KOPT-K1 (cell line): ENCODE data around the gene TPT1.
A peak's percentile ranks its signal among the peaks of the same experiment; 100 is the strongest.

Experiments
- H3K27ac ChIP-seq: fragments of 200-600 bp; sonication (generic); 2 replicates; pipeline ENCODE4 v1.5.1; 2016; ENCODE audit warnings: antibody characterized with exemption, mild to moderate bottlenecking, low read depth, low read length; ENCODE audit not compliant: poor library complexity, severe bottlenecking
- H3K36me3 ChIP-seq: fragments of 200-600 bp; sonication (generic); 2 replicates; pipeline ENCODE4 v1.5.1; 2017; ENCODE audit warnings: antibody characterized with exemption, mild to moderate bottlenecking, low read length, moderate library complexity; ENCODE audit not compliant: insufficient read depth
- H3K9me3 ChIP-seq: fragments of 200-600 bp; sonication (generic); 2 replicates; pipeline ENCODE4 v1.5.1; 2017; ENCODE audit warnings: antibody characterized with exemption, low read length, mild to moderate bottlenecking; ENCODE audit not compliant: insufficient read depth, poor library complexity, severe bottlenecking

The TPT1 gene

GRCh38 chr13:45333251-45333976 lies 7.6 kb downstream of the TPT1 start:
- Histone ChIP-seq H3K9me3 (no peaks in the 10 kb centered on the region), H3K27ac (peak overlapping the region; percentile 54), H3K36me3 (peaks cover 59% of the 10 kb centered on the region)

- Histone ChIP-seq H3K27ac (no peak overlapping the region), H3K36me3 (peaks cover 53% of the 10 kb centered on the region), H3K9me3 (no peaks in the 10 kb centered on the region)
Measured at GRCh38 chr13:45332831-45333219, 8.2 kb downstream of the TPT1 start.

- Histone ChIP-seq H3K9me3 (no peaks in the 10 kb centered on the region), H3K36me3 (peaks cover 47% of the 10 kb centered on the region), H3K27ac (no peak overlapping the region)
Measured at GRCh38 chr13:45332036-45332830, 8.8 kb downstream of the TPT1 start.

GRCh38 chr13:45331692-45332035 lies 9.3 kb downstream of the TPT1 start:
- Histone ChIP-seq H3K9me3 (no peaks in the 10 kb centered on the region), H3K27ac (no peak overlapping the region), H3K36me3 (peaks cover 41% of the 10 kb centered on the region)

- no peaks in the 10 kb centered on the region for H3K9me3 ChIP-seq
- no peak overlapping the region for H3K27ac ChIP-seq
- peaks cover 36% of the 10 kb centered on the region for H3K36me3 ChIP-seq
Measured at GRCh38 chr13:45331123-45331619, 9.8 kb downstream of the TPT1 start.

GRCh38 chr13:45328661-45329111 lies 12.3 kb downstream of the TPT1 start:
- no peak overlapping the region for H3K27ac ChIP-seq
- no peaks in the 10 kb centered on the region for H3K9me3 ChIP-seq
- peaks cover 15% of the 10 kb centered on the region for H3K36me3 ChIP-seq

- Histone ChIP-seq H3K9me3 (no peaks in the 10 kb centered on the region), H3K27ac (no peak overlapping the region), H3K36me3 (peaks cover 2% of the 10 kb centered on the region; the same call in 1 of the 2 replicates)
Measured at GRCh38 chr13:45327253-45327955, 13.6 kb downstream of the TPT1 start.

GRCh38 chr13:45325806-45326205 lies 15.2 kb downstream of the TPT1 start:
- H3K27ac ChIP-seq, result no peak overlapping the region
- no peaks in the 10 kb centered on the region for H3K9me3 ChIP-seq
- no peaks in the 10 kb centered on the region for H3K36me3 ChIP-seq

GRCh38 chr13:45320876-45321629 lies 19.9 kb downstream of the TPT1 start:
- Histone ChIP-seq H3K9me3 (no peaks in the 10 kb centered on the region), H3K36me3 (no peaks in the 10 kb centered on the region), H3K27ac (no peak overlapping the region)

GRCh38 chr13:45316996-45317395 lies 24.0 kb downstream of the TPT1 start:
- no peaks in the 10 kb centered on the region for H3K36me3 ChIP-seq
- H3K27ac ChIP-seq, result no peak overlapping the region
- no peaks in the 10 kb centered on the region for H3K9me3 ChIP-seq

GRCh38 chr13:45316338-45316737 lies 24.6 kb downstream of the TPT1 start:
- no peaks in the 10 kb centered on the region for H3K36me3 ChIP-seq
- H3K27ac ChIP-seq, result no peak overlapping the region
- H3K9me3 ChIP-seq, result no peaks in the 10 kb centered on the region

GRCh38 chr13:45315520-45316167 lies 25.3 kb downstream of the TPT1 start:
- Histone ChIP-seq H3K9me3 (no peaks in the 10 kb centered on the region), H3K27ac (no peak overlapping the region), H3K36me3 (no peaks in the 10 kb centered on the region)

GRCh38 chr13:45314822-45315221 lies 26.2 kb downstream of the TPT1 start:
- Histone ChIP-seq H3K36me3 (no peaks in the 10 kb centered on the region), H3K9me3 (no peaks in the 10 kb centered on the region), H3K27ac (no peak overlapping the region)
